ENCODE data around the gene REN. TPM values are rescaled to one million over a fixed set of nuclear protein-coding genes. Genes with fewer than 3 reads are reported as not detected.

Gene REN
- total and polyA plus RNA-seq, 4 donors, result 0.05 to 0.25 (median 0.15) TPM; not detected in 1

GRCh38 chr1:204204944-204205343, 38.8 kb upstream of the REN start:
- Histone ChIP-seq H3K4me3 (ENCODE audit: low read depth in 1 of 3, low read length in 3 of 3) (no peak overlapping the region), H3K9me3 (ENCODE audit: control insufficient read depth in 4 of 4, low read length in 3 of 4) (no peaks in the 10 kb centered on the region), H3K36me3 (ENCODE audit: control insufficient read depth in 4 of 4, insufficient read depth in 3 of 4, low read depth in 1 of 4, low read length in 3 of 4) (no peaks in the 10 kb centered on the region), H3K27ac (ENCODE audit: low read depth in 1 of 2, low read length in 2 of 2) (no peak overlapping the region), H3K27me3 (ENCODE audit: control insufficient read depth in 4 of 4, insufficient read depth in 4 of 4, low read length in 3 of 4) (no peaks in the 10 kb centered on the region), H3K4me1 (ENCODE audit: control insufficient read depth in 4 of 4, insufficient read depth in 4 of 4, low read length in 3 of 4) (peaks cover 2 to 28% (median 18%) of the 10 kb centered on the region in 4 donors), H3K9ac (ENCODE audit: low read depth in 1 of 2, low read length in 2 of 2) (no peak overlapping the region)
- no peak for DNase-seq (ENCODE audit: low spot score)
- no peak for TF ChIP-seq REST (IDR thresholded peaks at IDR 0.05)
- no peak for TF ChIP-seq JUND (IDR thresholded peaks at IDR 0.05)
- TF ChIP-seq RAD21 (IDR thresholded peaks at IDR 0.05), result no peak
- TF ChIP-seq RXRA (IDR thresholded peaks at IDR 0.05), result no peak
- TF ChIP-seq ATF3 (IDR thresholded peaks at IDR 0.05), result no peak
- no peak for TF ChIP-seq MAX (IDR thresholded peaks at IDR 0.05)
- no peak for TF ChIP-seq FOXA1 (IDR thresholded peaks at IDR 0.05)
- TF ChIP-seq CTCF (IDR thresholded peaks at IDR 0.05; ENCODE audit: low read depth, low read length, missing input control), result no peak
- TF ChIP-seq YY1 (IDR thresholded peaks at IDR 0.05), result no peak
- TF ChIP-seq EGR1 (IDR thresholded peaks at IDR 0.05; ENCODE audit: low read depth in 2 of 2), result no peak
- TF ChIP-seq ZBTB33 (IDR thresholded peaks at IDR 0.05), result no peak
- TF ChIP-seq HNF4G (IDR thresholded peaks at IDR 0.05), result no peak
- no peak for TF ChIP-seq SP1 (IDR thresholded peaks at IDR 0.05)
- TF ChIP-seq GABPA (IDR thresholded peaks at IDR 0.05 in 1 of 2, conservative IDR thresholded peaks at IDR 0.05 in 1 of 2), result no peak
- no peak for TF ChIP-seq FOXA2 (IDR thresholded peaks at IDR 0.05)
- no peak for TF ChIP-seq NR2F2 (IDR thresholded peaks at IDR 0.05)
- no peak for TF ChIP-seq TAF1 (conservative IDR thresholded peaks at IDR 0.05)
- no peak for TF ChIP-seq HNF4A (conservative IDR thresholded peaks at IDR 0.05)
- 91% methylated on average over 2 of the region's 2 CpGs for WGBS

All from liver (tissue), 9 donors.